Upper lobe of left lung (tissue), 4 donors: ENCODE results near the gene GRPEL1.

Experiments
- CTCF ChIP-seq, 6 experiments: fragments of 450-650 bp in 4 of 6; fragments of 200-600 bp in 2 of 6; sonication (generic) in 2 of 6; IDR thresholded peaks; one replicate each; pipeline ENCODE4 v1.5.1; 2016 to 2019; ENCODE audit warnings: antibody characterized with exemption in 6 of 6
- POLR2A ChIP-seq, 4 donors: fragments of 450-650 bp; IDR thresholded peaks; one replicate each; pipeline ENCODE4 v1.5.1; 2016 to 2017; ENCODE audit warnings: antibody characterized with exemption in 4 of 4, mild to moderate bottlenecking in 2 of 4
- POLR2AphosphoS5 ChIP-seq, 2 donors: sonication (generic); formaldehyde crosslinking; IDR thresholded peaks; one replicate each; pipeline ENCODE4 v1.5.1; 2017; ENCODE audit warnings: antibody characterized with exemption in 2 of 2

GRCh38 chr4:7101692-7102515 lies 34.0 kb upstream of the GRPEL1 start:
- TF ChIP-seq CTCF (IDR thresholded peaks at IDR 0.05) (peak; percentile 54 to 79 (median 63)), POLR2A (IDR thresholded peaks at IDR 0.05) (no peak), POLR2AphosphoS5 (IDR thresholded peaks at IDR 0.05) (no peak)
